Measurements from ENCODE around the gene FOXC1. TPM values are rescaled to one million over a fixed set of nuclear protein-coding genes. Genes with fewer than 3 reads are reported as not detected.

Gene FOXC1
- polyA plus RNA-seq, 1 experiment = 7.8 TPM

GRCh38 chr6:1659816-1660215 lies 50.1 kb downstream of the FOXC1 start:
- POLR2A ChIA-PET = no interaction called here
- TF ChIP-seq CTCF (IDR thresholded peaks at IDR 0.05; ENCODE audit: insufficient read depth, low read depth, low read length) = no peak
- CTCF ChIA-PET = no interaction called here
- no peaks in the 10 kb centered on the region for H3K27me3 ChIP-seq (ENCODE audit: control insufficient read depth, insufficient read depth, low read length)
- no peak for DNase-seq (ENCODE audit: low read depth)
- H3K4me3 ChIP-seq (ENCODE audit: low read depth, low read length) = no peak overlapping the region
- no peaks in the 10 kb centered on the region for H3K36me3 ChIP-seq (ENCODE audit: control insufficient read depth, insufficient read depth, low read length)

- no peak overlapping the region for H3K4me3 ChIP-seq (ENCODE audit: low read depth, low read length)
- no peaks in the 10 kb centered on the region for H3K27me3 ChIP-seq (ENCODE audit: control insufficient read depth, insufficient read depth, low read length)
- ChIA-PET POLR2A (no interaction called here), CTCF (interaction anchor here (1.3 kb wide), 1 partner anchor 51 kb away, joined by 3 read pairs; no protein-coding TSS in a partner anchor)
- no peak for TF ChIP-seq CTCF (IDR thresholded peaks at IDR 0.05; ENCODE audit: insufficient read depth, low read depth, low read length)
- DNase-seq (ENCODE audit: low read depth) = no peak
- no peaks in the 10 kb centered on the region for H3K36me3 ChIP-seq (ENCODE audit: control insufficient read depth, insufficient read depth, low read length)
These were observed 52.8 kb downstream of the FOXC1 start for GRCh38 chr6:1662534-1662933.

Other genes starting within 250 kb of the FOXC1 start
- 17.7 and 23.4 TPM in 2 replicates for gene FOXF2, start 220.3 kb upstream of the FOXC1 start, polyA plus RNA-seq (2011; rRNA removed)